ENCODE measurements around the gene PODNL1. TPM values are rescaled to one million over a fixed set of nuclear protein-coding genes. Genes with fewer than 3 reads are reported as not detected.
A peak's percentile ranks its signal among the peaks of the same experiment; 100 is the strongest.

The PODNL1 gene
- total and polyA plus RNA-seq, 2 of the 8 experiments (the other 6 are each of a cell fraction or from before 2014, with no cell fraction given) = 1.0 to 1.5 TPM

DNA sequence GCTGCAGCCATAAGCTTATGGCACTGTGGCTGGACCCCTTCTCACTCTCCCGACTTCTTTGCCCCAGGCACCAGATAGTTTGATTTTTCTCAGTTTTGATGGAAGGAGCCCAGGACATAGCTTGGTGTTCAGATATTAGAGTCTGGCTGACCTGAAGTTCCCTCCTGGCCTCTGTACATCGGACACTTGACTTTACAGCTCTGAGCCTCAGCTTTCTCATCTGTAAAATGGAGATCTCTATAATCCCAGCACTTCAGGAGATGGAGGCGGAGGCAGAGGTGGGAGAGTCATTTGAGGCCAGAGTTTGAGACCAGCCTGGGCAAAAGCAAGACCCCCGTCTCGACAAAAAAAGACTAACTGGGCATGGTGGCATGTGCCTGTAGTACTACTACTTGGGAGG, 31.3 kb downstream of the PODNL1 start:
- Histone ChIP-seq H2AFZ (ENCODE audit: low read length) (no peak overlapping the region), H3K23ac (ENCODE audit: insufficient read length) (no peak overlapping the region)
- TF ChIP-seq POU5F1 (IDR thresholded peaks at IDR 0.05; ENCODE audit: low read depth, low read length) (no peak), KDM4A (IDR thresholded peaks at IDR 0.05; ENCODE audit: low read depth, low read length, severe bottlenecking) (no peak), CTBP2 (IDR thresholded peaks at IDR 0.05; ENCODE audit: borderline replicate concordance, insufficient read depth, insufficient read length, low read length) (no peak), JUN (IDR thresholded peaks at IDR 0.05; ENCODE audit: low read depth, low read length) (no peak), CEBPB (IDR thresholded peaks at IDR 0.05; ENCODE audit: low read depth, low read length) (no peak), CHD1 (IDR thresholded peaks at IDR 0.05; ENCODE audit: low read depth, low read length) (no peak), SIN3A (conservative IDR thresholded peaks at IDR 0.05 in 1 of 2, IDR thresholded peaks at IDR 0.05 in 1 of 2; ENCODE audit: low read depth in 1 of 2, low read length in 2 of 2) (no peak), SP4 (IDR thresholded peaks at IDR 0.05; ENCODE audit: low read length) (no peak), CBX8 (IDR thresholded peaks at IDR 0.05; ENCODE audit: borderline replicate concordance, low read depth, low read length) (no peak), BCL11A (IDR thresholded peaks at IDR 0.05; ENCODE audit: low read depth in 2 of 2, low read length in 2 of 2) (no peak), POLR2A (IDR thresholded peaks at IDR 0.05; ENCODE audit: control extremely low read depth in 1 of 2, low read depth in 2 of 2, low read length in 2 of 2) (no peak), SAP30 (IDR thresholded peaks at IDR 0.05; ENCODE audit: insufficient read depth, insufficient replicate concordance, low read length) (no peak), JUND (IDR thresholded peaks at IDR 0.05; ENCODE audit: low read length) (no peak), BACH1 (IDR thresholded peaks at IDR 0.05; ENCODE audit: low read length) (no peak)

More for the DNA sequence above, 31.3 kb downstream of the PODNL1 start:
- H3K79me2 ChIP-seq (ENCODE audit: control insufficient read depth in 1 of 2, insufficient read depth in 2 of 2, low read length in 2 of 2) = no peaks in the 10 kb centered on the region
- no peak overlapping the region for H3K14ac ChIP-seq (ENCODE audit: insufficient read length)
- peak overlapping the region in 3 of 4 experiments; percentile 1 to 43 (median 8); a peak in 1 of 7 replicates for H3K9ac ChIP-seq (replicated peaks in 1 of 4; ENCODE audit: extremely low read depth in 1 of 4, low read depth in 3 of 4, low read length in 3 of 4)
- DNase-seq (ENCODE audit: low read depth in 1 of 2, low spot score in 2 of 2) = no peak
- H3K23me2 ChIP-seq (ENCODE audit: low read depth, low read length) = peaks cover 8% of the 10 kb centered on the region; the same call in 1 of the 2 replicates
- H4K5ac ChIP-seq (ENCODE audit: insufficient read length, low read depth, low read length) = no peak overlapping the region
- no peak overlapping the region for H3K56ac ChIP-seq (replicated peaks; ENCODE audit: insufficient read length, low read depth, low read length)
- no peak overlapping the region for H2BK5ac ChIP-seq (ENCODE audit: low read depth, low read length)
- H3K27me3 ChIP-seq (replicated peaks in 1 of 4; ENCODE audit: control insufficient read depth in 3 of 4, extremely low read depth in 1 of 4, insufficient read depth in 3 of 4, low read length in 3 of 4) = peaks cover 0 to 4% (median 3%) of the 10 kb centered on the region in 4 experiments; a peak in 3 of 7 replicates
- H3K4me3 ChIP-seq (ENCODE audit: extremely low read depth in 1 of 4, insufficient read depth in 2 of 4, low read depth in 3 of 4, low read length in 4 of 4) = peak overlapping the region; percentile 81 to 85 (median 82)
- no peak overlapping the region for H2AK5ac ChIP-seq (ENCODE audit: low read depth, low read length)
- no peaks in the 10 kb centered on the region for H3K9me3 ChIP-seq (ENCODE audit: insufficient read depth in 2 of 2, low read depth in 1 of 2, low read length in 1 of 2)
- no peak overlapping the region for H2BK120ac ChIP-seq (replicated peaks; ENCODE audit: low read depth, low read length)
- H3K4ac ChIP-seq (replicated peaks; ENCODE audit: insufficient read length, low read depth, low read length) = no peak overlapping the region
- no peak overlapping the region for H2BK20ac ChIP-seq (ENCODE audit: low read length)
- no peak overlapping the region for H4K91ac ChIP-seq (replicated peaks; ENCODE audit: insufficient read length, low read length)
- WGBS, 2 experiments (ENCODE audit: extremely low coverage in 1 of 2, insufficient coverage in 1 of 2, insufficient read length in 1 of 2, insufficient replicate concordance in 2 of 2, low coverage in 1 of 2, low lambda C conversion rate in 2 of 2, missing lambda C conversion rate in 1 of 2) = 93% methylated on average over 5 of the region's 5 CpGs; no CpG with 5 or more reads in 1 of the 2 experiments
- H4K8ac ChIP-seq (ENCODE audit: extremely low read depth, insufficient read depth, low read length) = no peak overlapping the region; the same call in 1 of the 2 replicates
- POLR2A ChIA-PET (ENCODE audit: partially characterized antibody) = interaction anchor here (0.6 to 2.5 kb wide), 5 partner anchors 14 to 55 kb away, joined by 3 to 7 read pairs (median 4); partner anchors contain the start of gene DCAF15
- H2BK15ac ChIP-seq (ENCODE audit: low read length) = no peak overlapping the region
- no peak overlapping the region for H3K27ac ChIP-seq (ENCODE audit: low read depth, low read length)
- peaks cover 3% of the 10 kb centered on the region; the same call in 1 of the 2 replicates for H3K79me1 ChIP-seq (ENCODE audit: low read depth, low read length)
- FAIRE-seq = no peak
- H2BK12ac ChIP-seq (ENCODE audit: low read depth, low read length) = 0 out of 2 replicates have a peak overlapping the region, but pooled peaks have one; percentile 27
- CTCF ChIA-PET (ENCODE audit: partially characterized antibody) = interaction anchor here (0.5 to 1.5 kb wide), 10 partner anchors 18 to 566 kb away, joined by 3 to 11 read pairs (median 3); no protein-coding TSS in a partner anchor
- peaks cover 0 to 4% (median 0%) of the 10 kb centered on the region in 4 experiments; a peak in 1 of 8 replicates for H3K36me3 ChIP-seq (ENCODE audit: control insufficient read depth in 2 of 4, insufficient read depth in 4 of 4, low read length in 3 of 4)
- H3K18ac ChIP-seq (ENCODE audit: extremely low read depth, low read length) = no peak overlapping the region
- H3K4me1 ChIP-seq (replicated peaks in 1 of 4; ENCODE audit: control insufficient read depth in 3 of 4, insufficient read depth in 4 of 4, low read length in 3 of 4) = peaks cover 0 to 6% (median under 1%) of the 10 kb centered on the region in 4 experiments; a peak in 2 of 7 replicates
- peak overlapping the region; percentile 55 to 68 for H3K4me2 ChIP-seq (ENCODE audit: insufficient read depth in 1 of 2, low read depth in 2 of 2, low read length in 2 of 2)
- no peaks in the 10 kb centered on the region for H4K20me1 ChIP-seq (replicated peaks in 1 of 2; ENCODE audit: control insufficient read depth in 1 of 2, insufficient read depth in 2 of 2, low read length in 2 of 2)

All from H1 (cell line).